DMS114 treated with DMSO at 0.1 percent for 48 hours (cell line): ENCODE results near the gene ZNF541.
A peak's percentile ranks its signal among the peaks of the same experiment; 100 is the strongest.
"Not testable (repeated sequence)": the region's sequence is repeated elsewhere in the genome, so short reads cannot be mapped to it uniquely, and the experiment has no call there.

Experiments
- DNase-seq: peaks from one replicate; lab custom pipeline; 2025; ENCODE audit not compliant: unreplicated experiment; lab: John Stamatoyannopoulos, UW

Gene ZNF541

DNA sequence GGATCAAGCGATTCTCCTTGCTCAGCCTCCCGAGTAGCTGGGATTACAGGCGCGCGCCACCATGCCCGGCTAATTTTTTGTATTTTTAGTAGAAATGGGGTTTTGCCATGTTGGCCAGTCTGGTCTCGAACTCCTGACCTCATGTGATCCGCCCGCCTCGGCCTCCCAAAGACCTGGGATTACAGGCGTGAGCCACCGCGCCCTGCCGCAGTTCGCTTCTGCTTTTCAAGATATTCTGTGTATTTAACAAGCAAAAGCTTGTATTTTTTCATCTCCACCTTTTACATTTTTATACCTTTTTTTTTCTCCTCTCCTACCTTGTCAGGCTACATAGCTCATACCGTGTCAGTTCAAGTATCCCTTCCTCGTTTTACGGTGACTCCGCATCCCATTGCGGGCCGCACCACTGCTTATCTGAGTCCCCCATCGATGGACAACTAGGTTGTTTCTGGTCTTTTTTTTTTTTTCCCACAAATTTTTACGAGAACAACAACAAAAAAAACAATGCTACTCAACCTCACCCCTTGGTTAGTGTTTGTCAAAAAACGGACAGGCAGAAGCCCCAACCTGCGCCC, 26.8 kb upstream of the ZNF541 start:
- DNase-seq, result not testable (repeated sequence)

DNA sequence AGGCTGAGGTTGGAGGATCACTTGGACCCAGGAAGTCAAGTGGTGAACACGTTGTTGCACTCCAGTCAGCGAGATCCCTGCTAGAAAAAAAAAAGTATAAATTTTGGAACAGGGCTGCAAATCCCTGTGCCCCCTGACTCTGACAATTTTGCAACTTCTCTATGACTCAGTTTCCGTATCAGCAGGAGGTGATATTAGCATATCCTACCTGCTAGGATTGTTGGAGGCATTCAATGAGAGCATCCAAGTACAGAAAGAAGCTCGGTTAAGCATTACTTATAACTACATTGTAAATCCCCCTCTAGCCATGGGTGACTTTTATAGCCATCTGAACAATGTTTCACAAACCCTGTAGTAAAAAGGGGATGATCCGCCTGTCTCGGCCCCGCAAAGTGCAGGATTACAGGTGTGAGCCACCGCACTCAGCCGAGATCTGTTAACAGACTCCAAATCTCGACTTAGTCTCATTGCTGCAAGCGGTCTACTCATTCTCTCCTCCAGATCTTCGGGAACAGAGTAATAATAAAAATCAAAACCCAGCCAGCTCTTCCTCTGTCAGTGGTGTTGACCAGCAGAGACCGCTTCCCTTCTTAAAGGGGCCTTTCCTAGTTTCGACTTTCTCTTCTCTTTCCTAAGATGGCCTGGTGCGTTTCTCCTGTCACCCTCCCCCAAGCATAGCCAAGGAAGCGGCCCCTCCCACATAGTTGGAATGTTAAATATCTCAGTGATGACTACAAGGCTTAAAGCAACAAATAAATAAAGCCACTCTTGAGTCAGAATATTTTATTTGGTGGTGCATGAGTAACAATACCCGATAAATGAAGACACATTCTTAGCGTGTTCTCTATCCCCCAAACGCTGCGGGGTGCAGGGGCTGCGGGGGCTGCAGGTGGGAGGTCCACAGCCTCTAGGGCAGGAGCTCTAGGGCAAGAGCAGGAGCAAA, 25.7 kb upstream of the ZNF541 start:
- DNase-seq, result peak; percentile 50

DNA sequence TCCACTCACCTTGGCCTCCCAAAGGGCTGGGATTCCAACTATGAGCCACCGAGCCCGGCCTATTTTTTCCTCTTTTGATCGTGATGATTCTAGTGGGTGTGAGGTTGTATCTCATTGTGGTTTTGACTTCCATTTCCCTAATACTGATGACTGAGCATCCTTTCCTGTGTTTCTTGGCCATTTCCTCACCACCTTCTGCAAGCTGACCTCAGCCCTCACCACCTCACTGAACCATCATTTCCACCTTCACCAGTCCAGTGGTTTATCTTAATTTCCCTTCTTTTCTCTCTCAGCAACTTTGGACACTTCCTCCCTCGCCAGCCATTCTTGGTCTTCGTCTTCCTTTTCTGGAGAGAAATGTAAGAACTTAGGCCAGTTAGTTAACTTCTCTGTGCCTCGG, 23.0 kb upstream of the ZNF541 start:
- DNase-seq, result no peak

DNA sequence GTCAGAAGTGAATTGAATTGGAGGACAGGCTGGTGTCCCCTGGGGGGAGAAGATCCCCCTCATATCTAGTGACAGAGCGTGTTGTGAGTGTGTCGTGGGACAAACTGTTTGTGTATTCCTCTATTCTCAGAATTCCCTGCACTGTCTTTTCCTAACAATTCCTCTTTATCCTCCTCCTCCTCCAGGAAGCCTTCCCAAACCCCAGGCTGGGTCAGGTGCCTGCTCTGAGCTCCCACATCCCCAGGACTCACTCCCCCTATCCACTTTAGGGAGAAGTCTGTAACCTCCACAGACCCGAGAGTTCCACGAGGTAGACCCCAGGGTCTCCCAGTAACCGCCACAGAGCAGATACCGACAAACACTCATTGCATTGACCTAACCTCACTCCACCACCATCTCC, 20.9 kb upstream of the ZNF541 start:
- no peak for DNase-seq

DNA sequence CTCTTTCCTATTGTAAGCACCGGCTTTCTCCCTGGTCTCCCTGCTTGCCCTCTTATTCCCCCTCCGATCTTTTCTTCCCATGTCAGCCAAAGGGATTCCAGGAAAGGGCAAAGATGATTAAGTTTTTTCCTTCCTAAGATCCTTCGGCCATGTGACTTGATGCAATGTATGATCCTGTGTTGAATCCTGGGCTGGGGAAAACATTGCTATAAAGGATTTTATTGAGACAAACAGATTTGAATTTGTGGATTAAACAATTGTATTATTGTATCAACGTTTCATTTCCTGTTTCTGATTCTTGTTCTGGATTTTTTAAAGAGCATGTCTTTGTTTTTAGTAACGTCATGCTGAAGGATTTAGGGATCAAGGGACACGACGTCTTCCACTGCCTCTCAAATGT, 16.9 kb upstream of the ZNF541 start:
- no peak for DNase-seq

DNA sequence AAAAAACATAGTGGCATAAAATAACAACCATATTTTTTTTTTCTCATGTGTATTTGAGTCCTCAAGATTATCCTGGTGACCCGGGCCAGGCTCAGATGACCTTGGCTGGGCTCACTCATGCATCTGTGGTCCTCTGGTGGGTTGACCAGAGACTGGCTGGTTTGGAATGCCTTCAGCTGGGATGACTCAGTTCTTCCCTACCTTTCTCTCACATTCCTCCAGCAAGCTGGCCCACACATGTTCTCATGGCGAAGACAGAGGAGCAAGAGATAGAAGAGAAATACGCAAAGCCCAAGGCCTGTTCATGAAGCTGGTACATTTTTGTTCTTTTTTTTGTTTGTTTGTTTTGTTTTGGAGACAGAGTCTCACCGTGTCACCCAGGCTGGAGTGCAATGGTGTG, 14.3 kb upstream of the ZNF541 start:
- no peak for DNase-seq

DNA sequence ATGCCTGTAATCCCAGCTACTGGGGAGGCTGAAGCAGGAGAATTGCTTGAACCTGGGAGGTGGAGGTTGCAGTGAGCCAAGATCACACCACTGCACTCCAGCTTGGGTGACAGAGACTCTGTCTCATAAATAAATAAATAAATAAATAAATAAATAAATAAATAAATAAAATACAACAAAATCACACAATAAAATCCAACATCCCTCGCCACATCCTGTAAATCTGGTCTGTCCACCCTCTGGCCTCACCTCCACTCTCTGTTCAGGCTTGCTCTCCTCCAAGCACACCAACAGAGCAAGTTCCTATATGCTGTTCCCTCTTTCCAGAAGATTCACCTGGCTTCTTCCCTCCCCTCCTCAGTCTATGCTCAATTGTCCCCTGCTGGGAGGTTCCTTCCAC, 10.2 kb upstream of the ZNF541 start:
- DNase-seq, result not testable (repeated sequence)

DNA sequence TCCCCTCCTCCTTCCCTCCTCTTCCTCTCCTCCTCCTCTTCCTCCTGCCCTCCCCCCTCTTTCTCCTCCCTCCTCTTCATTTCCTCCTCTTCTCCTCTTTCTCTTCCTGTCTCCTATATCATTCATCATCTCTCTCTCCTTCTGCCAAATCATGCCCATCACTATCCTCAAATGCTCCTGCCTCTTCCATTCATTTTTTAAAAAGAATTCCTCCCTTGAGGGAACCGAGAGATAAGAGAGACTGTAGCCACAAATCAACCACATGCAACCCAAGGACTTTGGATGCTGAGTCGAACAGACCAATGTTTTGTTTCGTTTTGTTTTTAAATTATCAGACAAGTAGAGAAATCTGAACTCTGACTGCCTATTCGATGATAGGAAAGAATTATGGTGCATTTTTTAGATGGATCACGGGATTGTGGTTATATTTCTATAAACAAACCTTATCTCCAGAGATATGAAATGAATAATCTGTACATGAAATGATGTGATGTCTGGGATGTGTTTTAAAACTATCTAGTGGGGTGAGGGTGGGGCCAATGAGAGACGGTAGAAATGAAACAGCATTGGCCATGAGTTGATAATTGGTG, 9.5 kb upstream of the ZNF541 start:
- no peak for DNase-seq

DNA sequence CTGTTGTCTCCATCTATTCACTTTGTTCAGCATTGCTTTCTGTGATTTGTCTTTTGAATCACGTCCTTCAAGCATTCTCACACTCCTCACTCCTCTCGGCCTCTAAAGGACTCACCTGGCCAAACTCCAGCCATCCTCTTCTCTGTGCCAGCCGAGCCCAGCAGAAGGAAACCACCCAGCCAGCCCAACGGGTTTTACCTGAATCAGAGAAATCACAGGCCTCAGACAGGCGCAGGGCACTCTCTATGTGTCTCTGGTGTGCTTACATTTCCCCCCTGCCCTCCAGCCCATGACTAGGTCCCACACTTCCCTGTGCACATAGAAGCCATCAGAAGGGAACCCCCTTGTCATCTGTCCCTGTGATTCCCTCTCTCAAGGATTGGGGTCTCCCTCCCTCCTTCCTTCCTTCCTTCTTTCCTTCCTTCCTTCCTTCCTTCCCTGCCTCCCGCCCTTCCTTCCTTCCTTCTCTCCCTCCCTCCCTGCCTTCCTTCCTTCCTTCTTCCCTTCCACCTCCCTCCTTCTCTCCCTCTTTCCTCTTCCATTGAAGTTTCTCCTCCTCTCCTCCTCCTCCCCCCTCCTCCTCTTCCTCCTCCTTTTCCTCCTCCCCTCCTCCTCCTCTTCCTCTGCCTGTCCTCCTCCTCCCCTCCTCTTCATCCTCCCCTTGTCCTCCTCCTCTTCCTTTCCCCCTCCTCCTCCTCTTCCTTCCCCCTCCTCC, 8.8 kb upstream of the ZNF541 start:
- no peak for DNase-seq

DNA sequence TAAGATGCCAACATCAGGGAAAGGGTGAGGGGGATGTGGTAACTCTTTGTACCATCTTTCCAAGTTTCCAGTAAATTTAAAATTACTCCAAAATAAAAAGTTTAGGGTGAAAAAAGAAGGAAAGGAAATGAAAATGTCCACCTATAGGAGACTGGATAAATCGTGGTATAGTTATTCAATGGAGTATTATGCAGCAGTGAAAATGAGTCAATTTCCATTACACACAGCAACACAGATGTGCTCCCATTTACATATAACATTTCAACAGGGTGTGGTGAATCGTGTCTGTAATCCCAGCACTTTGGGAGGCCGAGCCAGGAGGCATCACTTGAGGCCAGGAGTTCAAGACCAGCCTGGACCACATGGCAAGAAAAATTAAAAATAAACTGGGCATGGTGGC, 7.4 kb upstream of the ZNF541 start:
- DNase-seq, result no peak

DNA sequence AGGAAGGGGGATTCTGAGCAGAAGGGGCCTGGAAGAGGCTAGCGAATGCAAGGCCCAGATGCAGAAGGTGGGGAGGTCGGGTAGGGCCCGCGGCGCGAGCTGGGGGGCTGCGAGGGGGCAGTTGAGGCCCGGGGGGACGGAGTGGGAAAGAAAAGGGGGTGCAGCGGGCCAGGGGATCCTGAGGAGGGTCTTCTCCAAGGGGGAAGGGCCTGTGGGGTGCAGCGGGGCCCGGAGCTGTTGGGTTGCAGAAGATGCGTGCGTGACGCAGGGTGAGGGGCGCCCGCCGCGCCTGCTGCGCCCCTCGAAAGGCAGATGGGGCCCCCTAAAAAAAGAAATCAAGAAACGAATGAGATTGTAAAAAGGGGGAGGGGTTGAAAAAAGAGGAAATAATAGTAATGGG, 313 bp downstream of the ZNF541 start:
- no peak for DNase-seq

DNA sequence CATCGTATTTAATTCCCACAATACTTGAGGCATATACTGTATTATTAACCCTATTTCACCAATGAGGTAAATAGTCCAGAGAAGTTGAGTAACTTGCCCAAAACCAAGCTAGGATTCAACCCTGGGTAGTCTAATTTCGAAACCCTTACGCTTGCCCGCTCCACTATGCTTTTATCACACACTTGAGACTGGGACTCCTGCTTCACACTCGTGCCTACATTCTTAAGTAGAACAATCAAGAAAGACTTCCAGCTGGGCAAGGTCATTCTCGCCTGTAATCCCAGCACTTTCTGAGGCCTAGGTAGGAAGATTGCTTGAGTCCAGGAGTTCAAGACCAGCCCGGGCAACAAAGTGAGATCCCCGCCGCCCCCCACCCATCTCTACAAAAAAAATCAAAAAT, 3.6 kb downstream of the ZNF541 start:
- DNase-seq, result no peak

DNA sequence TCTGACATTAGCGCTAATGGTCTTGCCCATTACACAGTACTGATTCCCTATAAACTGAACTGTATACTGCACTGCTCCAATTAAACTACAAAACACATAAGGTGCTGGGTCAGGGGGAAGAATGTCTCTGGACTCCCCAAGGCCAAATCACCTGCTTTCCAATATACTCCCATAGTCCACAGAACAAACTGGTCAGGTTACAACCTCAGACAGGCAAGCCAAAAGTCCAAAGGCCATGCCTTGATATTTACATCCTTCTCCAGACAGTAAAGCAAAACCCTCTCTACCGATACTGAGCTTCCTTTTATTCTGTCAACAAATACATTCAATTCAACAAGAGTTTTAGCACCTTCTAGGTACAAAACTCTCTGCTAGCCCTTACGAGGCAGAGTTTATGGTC, 8.9 kb downstream of the ZNF541 start:
- DNase-seq, result no peak

DNA sequence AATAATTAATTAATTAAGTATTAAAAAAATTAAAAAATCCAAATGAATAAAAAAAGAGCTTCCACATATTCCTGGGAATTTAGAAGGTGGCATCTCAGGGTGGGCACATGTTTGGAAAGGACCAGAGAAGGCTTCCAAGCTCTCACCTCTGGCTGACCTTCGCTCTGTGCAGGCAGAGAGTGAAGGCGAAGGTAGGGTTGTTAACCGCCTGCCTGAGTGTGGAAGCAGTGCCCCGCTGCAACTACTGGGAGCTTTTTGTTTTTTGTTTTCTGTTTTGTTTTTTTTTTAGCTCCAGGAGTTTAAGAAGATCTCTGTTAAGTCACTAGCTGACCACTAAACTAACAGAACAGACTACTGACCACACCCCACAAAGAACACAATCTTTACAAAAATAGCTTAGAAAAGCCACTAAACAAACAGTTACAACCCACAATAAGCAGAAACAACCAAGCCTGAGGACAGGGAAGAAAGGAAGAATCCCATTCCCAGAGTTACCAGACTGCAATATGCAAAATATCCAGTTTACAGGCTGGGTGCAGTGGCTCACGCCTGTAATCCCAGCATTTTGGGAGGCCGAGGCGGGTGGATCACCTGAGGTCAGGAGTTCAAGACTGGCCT, 11.4 kb downstream of the ZNF541 start:
- no peak for DNase-seq

DNA sequence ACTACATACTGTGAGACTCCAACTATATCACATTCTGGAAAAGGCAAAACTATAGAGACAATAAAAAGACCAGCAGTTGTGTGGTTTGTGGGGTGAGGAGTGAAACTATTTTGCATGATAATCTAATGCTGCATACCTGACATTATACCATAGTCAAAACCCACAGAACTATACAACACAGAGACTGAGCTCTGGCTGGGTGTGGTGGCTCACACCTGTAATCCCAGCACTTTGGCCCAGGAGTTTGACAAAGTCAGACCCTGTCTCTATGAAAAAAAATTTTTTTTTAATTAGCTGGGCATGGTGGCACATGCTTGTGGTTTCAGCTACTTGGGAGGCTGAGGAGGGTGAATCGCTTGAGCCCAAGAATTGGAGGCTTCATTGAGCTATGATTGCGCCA, 11.9 kb downstream of the ZNF541 start:
- DNase-seq, result no peak

DNA sequence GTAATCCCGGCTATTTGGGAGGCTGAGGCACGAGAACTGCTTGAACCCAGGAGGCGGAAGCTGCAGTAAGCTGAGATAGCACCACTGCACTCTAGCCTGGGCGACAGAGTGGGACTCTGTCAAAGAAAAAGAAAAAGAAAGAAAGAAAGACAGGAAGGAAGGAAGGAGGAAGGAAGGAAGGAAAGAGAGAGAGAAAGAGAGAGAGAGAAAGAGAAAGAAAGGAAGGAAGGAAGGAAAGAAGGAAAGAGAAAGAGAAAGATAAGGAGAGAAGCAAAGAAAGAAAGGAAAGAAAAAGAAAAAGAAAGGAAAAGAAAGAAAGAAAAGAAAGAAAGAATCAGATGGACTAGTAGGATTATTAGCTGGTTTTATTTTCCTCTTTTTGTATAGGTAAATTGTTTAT, 22.8 kb downstream of the ZNF541 start:
- DNase-seq, result no peak

DNA sequence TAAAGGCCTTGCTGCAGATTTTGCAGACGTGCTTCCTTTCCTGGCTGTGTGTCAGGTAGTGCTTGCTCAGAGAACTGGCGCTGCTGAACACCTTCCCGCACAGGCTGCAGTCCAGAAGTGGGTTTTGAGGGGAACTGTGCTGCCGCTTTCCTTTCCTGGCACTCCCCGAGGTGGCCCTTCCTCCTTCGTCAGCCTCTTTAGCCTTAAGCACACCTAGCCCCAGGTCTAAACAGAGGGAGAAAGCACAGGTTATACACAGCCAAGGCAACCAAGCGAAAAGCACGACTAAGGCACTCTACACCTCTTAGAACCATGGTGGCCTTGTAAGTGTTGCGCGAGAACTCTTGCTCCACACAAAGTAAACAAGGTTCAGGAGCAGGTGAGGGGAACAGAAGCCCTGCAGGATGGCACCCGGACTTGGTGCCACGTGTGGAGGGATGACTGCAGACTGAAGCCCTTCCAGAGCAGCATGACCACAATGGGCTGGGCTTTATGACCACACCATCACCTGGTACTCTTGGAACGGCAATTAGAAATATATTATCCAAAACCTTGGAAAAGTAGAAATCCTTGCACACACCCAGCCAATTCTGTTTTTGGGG, 23.6 kb downstream of the ZNF541 start:
- DNase-seq, result no peak

DNA sequence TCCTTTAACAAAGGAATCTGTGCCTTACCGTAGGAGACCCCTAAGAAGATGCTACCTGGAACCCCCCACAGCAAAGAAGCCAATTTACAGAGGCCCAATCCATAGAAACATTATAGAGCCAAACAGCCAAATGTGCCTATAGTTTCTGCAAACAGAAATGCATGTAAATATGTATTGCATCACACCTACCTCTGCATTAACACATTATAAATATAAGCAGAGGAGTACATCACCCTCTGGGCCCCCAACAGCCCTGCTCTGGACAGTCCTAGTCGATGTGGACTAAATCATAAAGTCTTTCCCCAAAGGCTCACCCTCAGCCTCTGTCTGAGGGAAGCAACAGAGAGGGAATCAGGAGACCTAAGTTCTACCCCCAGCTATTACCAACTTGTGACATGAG, 25.7 kb downstream of the ZNF541 start:
- no peak for DNase-seq

DNA sequence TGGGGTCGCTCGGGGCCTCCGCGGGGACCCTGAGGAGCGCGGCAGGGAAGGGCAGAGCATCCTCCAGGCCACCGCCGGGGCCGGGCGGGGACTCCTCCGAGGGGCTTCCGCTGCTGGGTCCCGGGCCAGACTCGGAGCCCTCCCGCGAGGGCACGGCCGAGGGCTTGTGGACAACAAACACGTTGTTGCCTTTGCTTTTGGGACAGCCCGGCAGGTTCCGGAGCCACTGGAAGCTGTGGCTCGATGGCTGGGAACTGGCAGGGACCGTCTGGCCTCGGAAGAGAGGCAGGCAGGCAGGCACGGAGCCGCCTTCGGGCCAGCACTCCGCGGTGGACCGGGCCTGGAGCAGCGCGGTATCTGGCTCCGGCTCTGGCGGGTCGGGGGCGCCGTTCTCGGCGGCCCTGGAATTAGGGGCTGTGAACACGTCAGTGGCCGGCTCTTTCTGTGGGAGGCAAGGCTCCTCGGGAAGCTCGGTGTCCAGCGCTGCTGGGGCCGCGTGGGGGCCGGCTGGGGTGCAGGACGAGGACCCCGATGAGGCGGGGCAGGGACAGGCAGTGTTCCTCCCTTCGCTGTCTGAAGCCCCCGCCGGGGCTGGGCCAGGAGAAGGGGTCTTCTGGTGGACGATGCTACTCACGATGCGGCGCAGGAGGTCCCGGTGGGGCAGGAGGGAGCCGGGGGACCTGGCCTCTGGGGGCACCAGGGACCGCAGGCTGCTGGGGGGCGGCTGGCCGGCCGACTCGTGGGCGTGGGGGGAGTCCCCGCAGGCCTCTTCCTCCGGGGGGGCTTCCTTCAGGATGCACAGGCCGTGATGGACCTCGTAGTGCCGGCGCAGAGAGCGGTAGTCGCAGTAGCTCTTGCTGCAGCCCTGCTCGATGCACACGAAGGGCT, 27.6 kb downstream of the ZNF541 start:
- DNase-seq, result no peak

DNA sequence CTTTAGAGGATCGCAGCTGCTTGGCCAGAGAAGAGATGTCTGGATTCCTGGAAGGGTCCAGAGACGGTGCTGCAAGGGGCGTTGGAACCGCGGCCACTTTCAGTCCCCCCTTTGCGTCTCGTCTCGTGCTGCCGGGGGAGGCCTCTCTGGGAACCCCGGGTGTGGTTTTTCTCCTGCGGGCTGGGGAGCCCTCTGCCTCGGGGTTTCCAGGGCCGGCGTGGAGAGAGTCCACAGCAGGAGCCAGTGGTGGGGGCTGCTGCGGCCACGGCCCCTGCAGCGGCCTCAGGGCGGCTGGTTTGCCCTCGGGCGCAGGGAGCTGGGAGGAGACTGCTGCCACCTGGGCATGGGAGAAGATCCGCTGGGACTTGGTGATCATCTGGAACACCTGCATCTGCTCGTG, 28.5 kb downstream of the ZNF541 start:
- DNase-seq, result no peak
